Neural crest cell (in vitro differentiated cells): ENCODE data around the gene DNASE1L2. TPM values are rescaled to one million over a fixed set of nuclear protein-coding genes. Genes with fewer than 3 reads are reported as not detected.
"Not testable (repeated sequence)": the region's sequence is repeated elsewhere in the genome, so short reads cannot be mapped to it uniquely, and the experiment has no call there.

Source experiments
- DNase-seq: peaks from one replicate; pipeline ENCODE4 v3.0.0; 2021; ENCODE audit warnings: low read depth, mixed read lengths, low spot score
- H3K27ac Mint-ChIP-seq: one replicate; pipeline ENCODE4 v1.8.0; 2021; ENCODE audit warnings: mild to moderate bottlenecking, mixed read lengths; ENCODE audit not compliant: unreplicated experiment
- H3K27me3 Mint-ChIP-seq: 2 replicates; pipeline ENCODE4 v1.8.0; 2021; ENCODE audit warnings: low read depth, mild to moderate bottlenecking, mixed read lengths
- H3K36me3 Mint-ChIP-seq: 2 replicates; pipeline ENCODE4 v1.8.0; 2021; ENCODE audit warnings: low read depth, mild to moderate bottlenecking, mixed read lengths
- H3K4me1 Mint-ChIP-seq: 2 replicates; pipeline ENCODE4 v1.8.0; 2021; ENCODE audit warnings: mixed read lengths
- H3K4me3 Mint-ChIP-seq: one replicate; pipeline ENCODE4 v1.8.0; 2021; ENCODE audit warnings: mild to moderate bottlenecking, mixed read lengths
- H3K9me3 Mint-ChIP-seq: 2 replicates; pipeline ENCODE4 v1.8.0; 2021; ENCODE audit warnings: mixed read lengths
- CTCF ChIP-seq: fragments of 200-600 bp; sonication (generic); conservative IDR thresholded peaks from 2 replicates; pipeline ENCODE4 v1.5.0; 2021; ENCODE audit warnings: antibody characterized with exemption, mild to moderate bottlenecking
- total RNA-seq: library from RNA; stranded (reverse); gene quantifications from 2 replicates; pipeline ENCODE4 v1.2.1, GENCODE V29; 2021

The DNASE1L2 gene
- total RNA-seq, 1 donor from 2014 or later = 1.6 TPM

DNA sequence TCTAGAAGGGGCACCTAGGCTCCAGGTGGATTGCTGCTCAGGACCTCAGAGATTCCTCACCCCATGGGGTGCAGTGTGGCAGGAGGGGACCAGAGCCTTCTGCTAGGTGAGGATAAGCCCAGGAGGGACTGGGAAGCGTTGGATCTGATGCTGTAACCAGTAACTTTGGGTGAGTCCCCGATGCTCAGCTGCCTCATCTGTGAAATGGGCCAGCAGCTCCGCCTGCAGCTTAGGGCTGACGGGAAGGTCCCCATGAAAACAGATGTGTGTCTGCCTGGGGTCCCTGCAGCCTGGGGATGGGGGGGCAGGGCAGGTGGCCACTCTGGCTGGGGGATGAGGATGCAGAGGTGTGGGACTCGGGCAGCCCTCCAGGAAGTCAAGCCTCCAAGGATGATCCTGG is 37.1 kb upstream of the DNASE1L2 start:
- Mint-ChIP-seq H3K4me1 (peaks cover 10% of the 10 kb centered on the region), H3K27me3 (peaks cover 34% of the 10 kb centered on the region), H3K9me3 (no peaks in the 10 kb centered on the region), H3K27ac (no peak overlapping the region), H3K4me3 (peak overlapping the region; percentile 81), H3K36me3 (no peaks in the 10 kb centered on the region)
- DNase-seq = no peak
- no peak for TF ChIP-seq CTCF

DNA sequence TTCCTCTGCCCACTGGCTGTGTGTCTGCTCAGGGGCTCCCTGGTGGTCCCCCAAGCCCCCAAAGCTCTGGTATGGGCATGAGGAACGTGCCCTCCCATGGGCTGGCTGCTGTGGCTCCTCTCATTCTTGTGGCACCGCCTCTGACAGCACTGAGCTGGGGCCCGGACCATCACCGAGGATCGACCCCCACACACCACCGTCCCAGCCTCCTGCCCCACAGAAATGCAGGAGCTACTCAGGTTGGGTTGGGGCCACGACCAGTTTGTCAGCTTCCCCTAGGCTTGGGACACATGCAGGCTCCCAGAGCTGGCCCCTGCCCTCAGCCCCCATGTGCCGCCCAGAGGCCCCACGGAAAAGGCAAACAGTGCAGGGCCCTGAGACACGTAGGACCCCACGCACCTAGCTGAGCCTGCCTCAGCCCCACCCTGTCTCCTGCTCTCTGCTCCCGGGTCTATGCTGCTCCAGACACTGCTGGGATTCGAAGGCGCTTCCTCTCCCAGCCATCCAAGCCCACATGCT is 36.6 kb upstream of the DNASE1L2 start:
- Mint-ChIP-seq H3K4me1 (peaks cover 14% of the 10 kb centered on the region), H3K9me3 (no peaks in the 10 kb centered on the region), H3K4me3 (peak overlapping the region; percentile 27), H3K36me3 (no peaks in the 10 kb centered on the region), H3K27ac (no peak overlapping the region), H3K27me3 (peaks cover 33% of the 10 kb centered on the region)
- no peak for TF ChIP-seq CTCF
- DNase-seq = no peak

DNA sequence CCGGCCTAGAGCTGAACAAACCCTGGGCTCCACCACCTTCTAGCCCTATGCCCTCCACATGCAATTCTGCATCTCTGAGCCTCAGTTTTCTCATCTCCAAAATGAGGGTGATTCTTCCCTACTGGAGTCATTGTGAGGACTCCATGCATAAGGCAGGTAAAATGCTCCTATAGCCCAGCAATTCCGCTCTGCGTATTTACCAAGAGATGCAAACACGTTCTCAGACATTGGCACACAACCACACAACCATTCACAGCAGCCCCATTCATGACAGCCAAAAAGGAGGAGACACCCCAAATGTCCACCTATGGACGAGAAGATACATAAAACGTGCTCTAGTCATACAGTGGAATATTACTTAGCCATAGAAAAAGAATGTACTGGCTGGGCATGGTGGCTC is 35.9 kb upstream of the DNASE1L2 start:
- Mint-ChIP-seq H3K4me1 (peaks cover 10% of the 10 kb centered on the region), H3K36me3 (no peaks in the 10 kb centered on the region), H3K4me3 (peak overlapping the region; percentile 27), H3K27me3 (peaks cover 30% of the 10 kb centered on the region), H3K27ac (no peak overlapping the region), H3K9me3 (no peaks in the 10 kb centered on the region)
- no peak for DNase-seq
- no peak for TF ChIP-seq CTCF

DNA sequence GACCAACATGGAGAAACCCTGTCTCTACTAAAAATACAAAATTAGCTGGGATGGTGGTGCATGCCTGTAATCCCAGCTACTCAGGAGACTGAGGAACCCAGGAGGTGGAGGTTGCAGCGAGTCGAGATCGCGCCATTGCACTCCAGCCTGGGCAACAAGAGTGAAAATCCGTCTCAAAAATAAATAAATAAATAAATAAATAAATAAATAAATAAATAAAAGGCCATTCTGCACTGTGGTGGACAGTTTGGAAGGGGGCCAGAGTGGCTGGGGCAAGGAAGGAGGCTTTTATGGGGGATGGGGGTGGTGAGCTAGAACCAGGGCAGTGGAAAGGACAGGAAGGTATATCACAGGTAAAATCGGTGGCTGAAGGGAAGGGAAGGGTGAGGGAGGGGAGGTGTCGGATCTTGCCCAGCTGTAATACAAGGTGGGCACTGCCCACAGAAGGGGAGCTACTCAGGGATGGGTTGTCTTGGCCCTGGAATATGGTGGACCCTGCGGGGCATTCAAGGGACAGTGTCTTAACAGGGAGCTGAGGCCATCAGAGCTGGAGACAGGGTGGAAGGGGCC is 33.0 kb upstream of the DNASE1L2 start:
- peaks cover 22% of the 10 kb centered on the region for H3K27me3 Mint-ChIP-seq
- H3K36me3 Mint-ChIP-seq, H3K9me3 Mint-ChIP-seq, DNase-seq, H3K27ac Mint-ChIP-seq: not testable (repeated sequence)
- H3K4me1 Mint-ChIP-seq = peaks cover 23% of the 10 kb centered on the region
- H3K4me3 Mint-ChIP-seq = peak overlapping the region; percentile 83

GRCh38 chr16:2204416-2205103 is 31.7 kb upstream of the DNASE1L2 start:
- Mint-ChIP-seq H3K27ac (no peak overlapping the region), H3K27me3 (peaks cover 15% of the 10 kb centered on the region)

More at GRCh38 chr16:2204416-2205103, 31.7 kb upstream of the DNASE1L2 start:
- peak overlapping the region; percentile 83 for H3K4me3 Mint-ChIP-seq
- H3K4me1 Mint-ChIP-seq = peaks cover 23% of the 10 kb centered on the region
- H3K9me3 Mint-ChIP-seq = no peaks in the 10 kb centered on the region
- DNase-seq = no peak
- peaks cover 5% of the 10 kb centered on the region for H3K36me3 Mint-ChIP-seq
- no peak for TF ChIP-seq CTCF
